CD14-positive monocyte (primary cell): ENCODE measurements around the gene RUNX2. TPM values are rescaled to one million over a fixed set of nuclear protein-coding genes. Genes with fewer than 3 reads are reported as not detected.
A peak's percentile ranks its signal among the peaks of the same experiment; 100 is the strongest.

Experiments
- DNase-seq, 3 donors: peaks; one replicate each; pipeline ENCODE4 v3.0.0-alpha.2; 2011 to 2022
- H2AFZ ChIP-seq: 2 replicates; pipeline ENCODE4 v1.6.0; 2012; ENCODE audit warnings: mild to moderate bottlenecking, low read depth, low read length, inconsistent platforms; ENCODE audit not compliant: insufficient read depth, poor library complexity, severe bottlenecking
- H3K27ac ChIP-seq, 2 donors: 1 replicate in 1 of 2; 2 replicates in 1 of 2; pipeline ENCODE4 v1.5.1; 2012 to 2013; ENCODE audit warnings: low read length in 2 of 2, control low read depth in 1 of 2, inconsistent platforms in 1 of 2, low read depth in 1 of 2, mild to moderate bottlenecking in 1 of 2
- H3K27me3 ChIP-seq, 2 donors: one replicate each; pipeline versions ENCODE4 v1.6.0 to v1.6.1; 2011 to 2013; ENCODE audit warnings: low read length in 2 of 2; ENCODE audit not compliant: control insufficient read depth in 2 of 2, insufficient read depth in 2 of 2
- H3K36me3 ChIP-seq, 2 donors: replicated peaks in 1 of 2; 1 replicate in 1 of 2; 2 replicates in 1 of 2; pipeline versions ENCODE4 v1.5.1 to v1.6.1; 2012 to 2013; ENCODE audit warnings: low read length in 2 of 2, control low read depth in 1 of 2, inconsistent platforms in 1 of 2, mild to moderate bottlenecking in 1 of 2; ENCODE audit not compliant: insufficient read depth in 2 of 2, control insufficient read depth in 1 of 2
- H3K4me1 ChIP-seq, 2 donors: 1 replicate in 1 of 2; 2 replicates in 1 of 2; pipeline versions ENCODE4 v1.5.1 to v1.6.1; 2012 to 2013; ENCODE audit warnings: low read length in 2 of 2, control low read depth in 1 of 2, inconsistent platforms in 1 of 2, mild to moderate bottlenecking in 1 of 2, moderate library complexity in 1 of 2; ENCODE audit not compliant: insufficient read depth in 2 of 2, control insufficient read depth in 1 of 2
- H3K4me2 ChIP-seq: replicated peaks from 2 replicates; pipeline ENCODE3; 2012; ENCODE audit warnings: low read length, moderate library complexity, mild to moderate bottlenecking; ENCODE audit not compliant: poor library complexity, severe bottlenecking; ENCODE audit errors: extremely low read depth
- H3K4me3 ChIP-seq, 3 experiments: fragments of 200-600 bp in 1 of 3; sonication (generic) in 1 of 3; replicated peaks in 1 of 3; 1 replicate in 2 of 3; 2 replicates in 1 of 3; pipeline ENCODE4 v1.5.1; 2011 to 2013; ENCODE audit warnings: low read length in 3 of 3, mild to moderate bottlenecking in 3 of 3, control low read depth in 2 of 3, low read depth in 2 of 3, inconsistent platforms in 1 of 3, moderate library complexity in 1 of 3
- H3K79me2 ChIP-seq: 2 replicates; pipeline ENCODE4 v1.6.0; 2012; ENCODE audit warnings: mild to moderate bottlenecking, control low read depth, inconsistent platforms, low read length, moderate library complexity; ENCODE audit not compliant: insufficient read depth
- H3K9ac ChIP-seq: 2 replicates; pipeline ENCODE4 v1.6.0; 2017; ENCODE audit warnings: low read length, mild to moderate bottlenecking; ENCODE audit not compliant: insufficient read depth, poor library complexity, severe bottlenecking
- H3K9me3 ChIP-seq, 2 donors: replicated peaks in 1 of 2; 1 replicate in 1 of 2; 2 replicates in 1 of 2; pipeline versions ENCODE4 v1.5.1 to v1.6.1; 2012 to 2013; ENCODE audit warnings: low read length in 2 of 2, control low read depth in 1 of 2; ENCODE audit not compliant: control insufficient read depth in 1 of 2, insufficient read depth in 1 of 2
- H4K20me1 ChIP-seq: 2 replicates; pipeline ENCODE4 v1.6.0; 2012; ENCODE audit warnings: mild to moderate bottlenecking, low read length, control low read depth, moderate library complexity; ENCODE audit not compliant: insufficient read depth
- H3K27ac Mint-ChIP-seq, 7 donors: one replicate each; pipeline ENCODE4 v1.8.0; 2020; ENCODE audit warnings: mild to moderate bottlenecking in 7 of 7, mixed read lengths in 7 of 7, moderate library complexity in 6 of 7, inconsistent platforms in 2 of 7
- H3K27me3 Mint-ChIP-seq, 3 donors: one replicate each; pipeline ENCODE4 v1.8.0; 2021 to 2022; ENCODE audit warnings: low read depth in 3 of 3, mild to moderate bottlenecking in 3 of 3, mixed read lengths in 3 of 3, moderate library complexity in 3 of 3, inconsistent platforms in 1 of 3
- H3K36me3 Mint-ChIP-seq, 2 donors: one replicate each; pipeline ENCODE4 v1.8.0; 2020; ENCODE audit warnings: mixed read lengths in 2 of 2, inconsistent platforms in 1 of 2, mild to moderate bottlenecking in 1 of 2
- H3K4me1 Mint-ChIP-seq: one replicate; pipeline ENCODE4 v1.8.0; 2020; ENCODE audit warnings: mild to moderate bottlenecking, mixed read lengths
- H3K4me3 Mint-ChIP-seq, 2 donors: one replicate each; pipeline ENCODE4 v1.8.0; 2020; ENCODE audit warnings: mild to moderate bottlenecking in 2 of 2, mixed read lengths in 2 of 2, moderate library complexity in 1 of 2
- H3K9me3 Mint-ChIP-seq, 7 donors: one replicate each; pipeline ENCODE4 v1.8.0; 2020 to 2022; ENCODE audit warnings: mixed read lengths in 7 of 7, mild to moderate bottlenecking in 6 of 7, moderate library complexity in 6 of 7, inconsistent platforms in 2 of 7
- WGBS: methylation state at CpG from one replicate; pipeline ENCODE4 v1.1.5; 2013; ENCODE audit warnings: missing lambda C conversion rate; ENCODE audit not compliant: insufficient coverage; 5-methylcytosine and 5-hydroxymethylcytosine counted together
- intact Hi-C, 2 donors: fragments of 100-400 bp; cut with micrococcal nuclease; formaldehyde crosslinking; loops; one replicate each; pipeline versions ENCODE4 v1.15.0 to v1.15.1; 2023
- polyA plus RNA-seq, 3 donors: library from polyadenylated mRNA; depleted of rRNA in 1 of 3; unstranded in 2 of 3; stranded (reverse) in 1 of 3; fragments of 300-500 nt in 2 of 3; fragments of >200 nt in 1 of 3; fragmentation: Illumina TruSeq in 2 of 3; gene quantifications; 1 replicate in 2 of 3; 2 replicates in 1 of 3; pipeline ENCODE4 v1.2.3, GENCODE V29; 2012 to 2021
- TF ChIP-seq, protein P1 (sequence below): fragments of 200-600 bp; IDR thresholded peaks from one replicate; pipeline ENCODE4 v1.8.0; 2022; ENCODE audit warnings: antibody characterized with exemption, mild to moderate bottlenecking

RUNX2 gene
- polyA plus RNA-seq, 3 donors = 1.3 to 5.0 (median 2.5) TPM

- Histone ChIP-seq H3K79me2 (peaks cover 41% of the 10 kb centered on the region), H3K4me2 (no peak overlapping the region), H3K9me3 (no peaks in the 10 kb centered on the region), H3K27ac (peak overlapping the region in 1 of 2 donors; percentile 15), H3K4me1 (peaks cover 18 to 31% of the 10 kb centered on the region in 2 donors), H3K4me3 (no peak overlapping the region), H2AFZ (peak overlapping the region; percentile 3), H3K27me3 (no peaks in the 10 kb centered on the region), H3K9ac (no peak overlapping the region), H4K20me1 (no peaks in the 10 kb centered on the region), H3K36me3 (no peaks in the 10 kb centered on the region)
- WGBS = 0% methylated on average over 2 of the region's 7 CpGs
- peak; percentile 21 to 39 (median 31) for DNase-seq
- TF ChIP-seq, protein P1, sequence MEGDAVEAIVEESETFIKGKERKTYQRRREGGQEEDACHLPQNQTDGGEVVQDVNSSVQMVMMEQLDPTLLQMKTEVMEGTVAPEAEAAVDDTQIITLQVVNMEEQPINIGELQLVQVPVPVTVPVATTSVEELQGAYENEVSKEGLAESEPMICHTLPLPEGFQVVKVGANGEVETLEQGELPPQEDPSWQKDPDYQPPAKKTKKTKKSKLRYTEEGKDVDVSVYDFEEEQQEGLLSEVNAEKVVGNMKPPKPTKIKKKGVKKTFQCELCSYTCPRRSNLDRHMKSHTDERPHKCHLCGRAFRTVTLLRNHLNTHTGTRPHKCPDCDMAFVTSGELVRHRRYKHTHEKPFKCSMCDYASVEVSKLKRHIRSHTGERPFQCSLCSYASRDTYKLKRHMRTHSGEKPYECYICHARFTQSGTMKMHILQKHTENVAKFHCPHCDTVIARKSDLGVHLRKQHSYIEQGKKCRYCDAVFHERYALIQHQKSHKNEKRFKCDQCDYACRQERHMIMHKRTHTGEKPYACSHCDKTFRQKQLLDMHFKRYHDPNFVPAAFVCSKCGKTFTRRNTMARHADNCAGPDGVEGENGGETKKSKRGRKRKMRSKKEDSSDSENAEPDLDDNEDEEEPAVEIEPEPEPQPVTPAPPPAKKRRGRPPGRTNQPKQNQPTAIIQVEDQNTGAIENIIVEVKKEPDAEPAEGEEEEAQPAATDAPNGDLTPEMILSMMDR = no peak
- Mint-ChIP-seq H3K36me3 (peaks cover 8 to 15% of the 10 kb centered on the region in 2 donors), H3K4me1 (peaks cover 20% of the 10 kb centered on the region), H3K4me3 (no peak overlapping the region), H3K27me3 (no peaks in the 10 kb centered on the region), H3K27ac (peak overlapping the region in 4 of 7 donors; percentile 4 to 40 (median 30)), H3K9me3 (no peaks in the 10 kb centered on the region)
- intact Hi-C loops = loop anchor here (10.0 kb wide), 1 partner anchor 55 kb away; no protein-coding TSS in a partner anchor
Measured at GRCh38 chr6:45479834-45480751, 152.0 kb downstream of the RUNX2 start.

GRCh38 chr6:45480752-45481415 lies 152.8 kb downstream of the RUNX2 start:
- Mint-ChIP-seq H3K36me3 (peaks cover 8 to 14% of the 10 kb centered on the region in 2 donors), H3K27ac (peak overlapping the region in 2 of 7 donors; percentile 26 to 59), H3K27me3 (no peaks in the 10 kb centered on the region), H3K4me1 (peaks cover 20% of the 10 kb centered on the region), H3K9me3 (no peaks in the 10 kb centered on the region), H3K4me3 (no peak overlapping the region)
- intact Hi-C loops = no loop called here
- no peak for DNase-seq
- TF ChIP-seq, protein P1 = no peak
- Histone ChIP-seq H3K4me1 (peaks cover 18 to 31% of the 10 kb centered on the region in 2 donors), H3K79me2 (peaks cover 35% of the 10 kb centered on the region), H4K20me1 (no peaks in the 10 kb centered on the region), H3K9ac (no peak overlapping the region), H3K4me2 (no peak overlapping the region), H3K4me3 (no peak overlapping the region), H3K9me3 (no peaks in the 10 kb centered on the region), H3K27me3 (no peaks in the 10 kb centered on the region), H3K27ac (no peak overlapping the region), H3K36me3 (no peaks in the 10 kb centered on the region), H2AFZ (peak overlapping the region; percentile 3)
- WGBS = 100% methylated on average over 3 of the region's 7 CpGs
